GM18867 (cell line): Measurements from ENCODE around the gene CYB5R3.

ENCODE experiments used
- ATAC-seq: cut with Tn5 transposase; IDR thresholded peaks from one replicate; pipeline ENCODE4 v1.9.1; 2021; ENCODE audit warnings: mild to moderate bottlenecking, moderate library complexity; ENCODE audit not compliant: unreplicated experiment

The CYB5R3 gene

DNA sequence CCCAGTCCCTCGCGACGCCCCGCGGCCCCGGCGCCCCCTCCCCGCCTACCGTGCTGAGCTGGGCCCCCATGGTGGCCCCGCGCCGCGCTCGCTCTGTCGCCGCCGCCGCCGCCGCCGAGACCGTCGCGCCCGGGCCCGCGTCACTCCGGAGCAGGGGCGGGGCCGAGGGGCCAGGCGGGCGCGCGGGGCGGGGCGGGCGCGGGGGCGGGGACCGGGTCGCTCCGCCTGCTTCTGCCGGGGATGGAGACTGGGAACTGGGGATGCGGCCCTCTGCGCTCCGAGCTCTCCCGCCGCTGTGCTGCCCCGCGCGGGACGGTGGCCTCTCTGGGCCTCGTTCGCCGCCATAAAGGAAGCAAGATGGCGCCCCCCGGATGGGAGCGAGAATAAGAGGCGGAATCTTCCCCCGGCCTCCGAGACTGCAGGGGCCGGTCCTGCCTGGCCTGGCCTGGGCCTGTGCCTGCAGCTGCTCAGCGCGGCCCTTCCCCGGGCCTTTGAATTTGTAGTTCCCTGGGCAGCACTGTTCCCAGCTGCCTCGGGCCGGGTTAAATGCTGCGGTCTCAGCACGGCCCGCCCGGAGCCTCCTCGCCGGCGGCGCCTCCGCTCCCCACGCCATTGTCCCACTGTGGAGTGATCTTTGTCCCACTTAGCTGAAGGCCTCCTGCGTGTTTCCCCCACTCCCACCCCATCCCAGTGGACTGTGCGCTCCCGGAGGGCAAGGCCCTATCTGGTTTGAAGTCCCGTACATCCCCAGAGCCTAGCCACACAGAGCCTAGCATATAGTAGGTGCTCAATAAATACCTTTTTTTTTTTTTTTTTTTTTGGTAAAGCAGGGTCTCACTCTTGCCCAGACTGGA is at the start of gene CYB5R3:
CYB5R3 (minus strand) TSS at position 147 of the 854 bp plus-strand sequence; CDS start at position 70, 77 bp downstream.
- peak; percentile 54 for ATAC-seq

DNA sequence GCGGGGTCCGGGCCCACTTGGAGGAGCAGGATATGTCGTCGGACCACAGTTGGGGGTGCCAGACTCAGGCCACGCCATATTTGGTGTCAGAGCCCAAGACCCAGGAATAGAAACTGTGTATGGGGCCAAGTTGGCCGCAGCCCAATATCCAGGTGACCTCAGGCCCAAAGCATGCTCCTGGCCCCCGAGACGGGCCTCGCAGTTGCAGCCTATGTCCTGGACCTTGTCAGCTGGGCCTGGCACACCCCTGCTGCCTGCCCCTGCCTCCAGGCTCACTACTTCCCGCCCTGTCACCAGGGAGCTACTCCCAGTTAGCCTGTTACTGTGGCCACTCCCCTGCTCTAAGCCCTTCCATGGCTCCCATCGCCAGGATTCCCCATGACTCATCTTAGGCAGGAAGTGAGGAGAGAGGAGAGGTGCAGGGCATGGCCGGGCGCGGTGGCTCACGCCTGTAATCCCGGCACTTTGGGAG is 48.4 kb upstream of the CYB5R3 start:
- ATAC-seq: no peak

DNA sequence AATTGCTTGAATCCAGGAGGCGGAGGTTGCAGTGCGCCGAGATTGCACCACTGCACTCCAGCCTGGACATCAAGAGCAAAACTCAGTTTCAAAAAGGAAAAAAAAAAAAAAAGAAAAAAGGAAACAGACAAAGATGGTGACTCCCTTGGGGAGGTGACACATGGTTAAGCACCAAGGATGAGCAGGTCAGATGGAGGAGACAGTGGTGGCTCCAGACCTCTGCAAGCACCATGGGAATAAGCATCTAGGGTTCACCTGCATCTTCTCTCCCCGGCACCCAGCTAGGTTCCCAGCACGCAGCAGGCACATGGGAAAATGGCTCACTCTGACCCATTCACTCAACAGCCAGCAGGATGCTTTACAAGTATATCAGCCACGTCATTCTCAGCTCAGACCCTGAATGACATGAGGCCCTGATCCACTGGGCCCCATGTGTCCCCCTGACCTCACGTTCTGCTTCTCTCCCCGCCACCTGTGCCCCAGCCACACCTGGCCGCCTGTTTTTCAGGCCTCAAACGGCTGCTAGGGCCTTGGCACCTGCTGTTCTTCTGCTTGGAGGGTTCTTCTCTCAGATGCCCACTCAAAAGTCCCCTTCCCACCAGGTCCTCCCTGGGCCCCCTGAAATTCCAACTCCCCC is 47.3 kb upstream of the CYB5R3 start:
- no peak for ATAC-seq

DNA sequence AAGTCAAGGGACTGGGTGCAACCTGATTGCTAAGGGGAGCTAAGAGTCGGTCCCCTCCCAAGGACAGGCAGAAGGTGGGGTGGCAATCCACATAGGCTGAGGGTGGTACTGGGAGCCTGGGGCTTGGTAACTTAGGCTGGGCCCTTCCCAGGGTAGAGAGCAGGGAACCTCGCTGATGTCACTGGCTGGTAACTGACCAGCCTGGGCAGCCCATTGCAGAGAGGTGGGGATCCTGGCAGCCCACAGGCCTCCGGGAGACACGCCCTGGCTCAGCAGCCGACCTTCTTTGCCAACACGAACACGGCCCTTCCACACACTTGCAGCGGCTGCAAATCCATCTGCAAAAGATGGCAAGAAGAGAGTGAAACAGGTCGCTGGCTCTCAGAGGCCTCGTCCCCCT is 46.1 kb upstream of the CYB5R3 start:
- no peak for ATAC-seq

DNA sequence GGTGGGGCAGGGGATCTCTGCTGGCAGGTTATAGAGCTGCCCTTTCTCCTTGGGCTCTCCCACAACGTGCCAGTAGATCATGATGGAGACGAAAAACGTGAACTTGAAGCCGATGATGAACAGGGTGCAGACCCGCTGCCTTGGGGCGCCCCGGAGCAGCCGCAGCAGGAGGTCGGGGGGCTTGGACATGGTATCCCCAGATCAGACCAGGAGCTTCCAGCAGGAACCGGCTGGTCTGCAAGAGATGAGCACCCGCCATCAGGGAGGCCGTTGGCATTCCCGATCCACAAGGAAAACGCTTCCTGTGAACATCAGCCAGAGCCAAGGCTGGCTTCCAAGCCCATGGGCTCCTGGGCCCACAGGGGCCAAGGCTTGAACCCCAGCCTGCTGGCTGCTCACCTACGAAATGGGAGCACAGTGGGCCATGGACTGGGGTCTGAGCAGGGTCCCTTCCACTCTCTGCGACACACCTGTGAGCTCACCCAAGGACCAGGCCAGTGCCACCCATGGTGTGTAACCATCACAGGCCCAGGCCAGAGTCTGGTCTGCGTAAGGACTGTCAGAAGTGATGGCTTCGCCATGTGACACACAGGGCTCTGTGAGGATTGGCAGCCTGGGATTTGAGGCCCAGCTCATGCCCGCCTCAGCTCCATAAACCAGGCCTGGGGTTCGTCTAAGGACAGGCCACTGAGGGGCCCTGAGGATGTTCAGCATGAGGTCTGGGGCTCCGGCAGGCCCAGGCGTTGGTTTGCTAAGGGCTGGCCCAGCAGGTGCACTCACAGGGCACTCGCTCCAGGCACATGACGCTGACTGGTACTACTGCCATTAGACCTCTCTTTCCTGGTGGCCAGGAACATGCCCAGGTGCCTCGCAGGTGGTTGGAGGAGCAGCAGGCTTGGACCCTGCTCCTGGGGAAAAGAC is 44.8 kb upstream of the CYB5R3 start:
- no peak for ATAC-seq

- no peak for ATAC-seq
These were observed 44.0 kb upstream of the CYB5R3 start for GRCh38 chr22:42693055-42693762.

- no peak for ATAC-seq
These were observed 43.3 kb upstream of the CYB5R3 start for GRCh38 chr22:42692239-42693054.

DNA sequence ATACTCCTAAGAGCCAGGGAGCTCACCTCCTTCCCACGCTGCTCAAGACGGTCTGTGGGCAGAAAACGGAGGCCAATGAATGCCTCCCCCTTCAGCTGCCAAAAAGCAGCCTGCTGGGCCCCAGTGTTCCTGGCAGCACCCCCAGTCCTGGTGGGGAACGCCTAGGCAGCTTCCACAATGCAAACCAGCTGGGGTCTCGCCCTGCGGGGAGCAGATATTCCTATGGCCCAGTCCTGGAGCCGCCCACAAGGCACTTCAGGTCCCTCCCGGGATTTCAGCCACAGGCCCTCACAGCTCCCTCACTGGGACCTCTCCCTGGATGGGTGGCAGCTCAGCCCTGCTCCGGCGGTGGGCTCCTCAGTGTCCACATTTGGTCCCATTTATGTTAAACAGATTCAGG is 42.2 kb upstream of the CYB5R3 start:
- ATAC-seq: no peak

DNA sequence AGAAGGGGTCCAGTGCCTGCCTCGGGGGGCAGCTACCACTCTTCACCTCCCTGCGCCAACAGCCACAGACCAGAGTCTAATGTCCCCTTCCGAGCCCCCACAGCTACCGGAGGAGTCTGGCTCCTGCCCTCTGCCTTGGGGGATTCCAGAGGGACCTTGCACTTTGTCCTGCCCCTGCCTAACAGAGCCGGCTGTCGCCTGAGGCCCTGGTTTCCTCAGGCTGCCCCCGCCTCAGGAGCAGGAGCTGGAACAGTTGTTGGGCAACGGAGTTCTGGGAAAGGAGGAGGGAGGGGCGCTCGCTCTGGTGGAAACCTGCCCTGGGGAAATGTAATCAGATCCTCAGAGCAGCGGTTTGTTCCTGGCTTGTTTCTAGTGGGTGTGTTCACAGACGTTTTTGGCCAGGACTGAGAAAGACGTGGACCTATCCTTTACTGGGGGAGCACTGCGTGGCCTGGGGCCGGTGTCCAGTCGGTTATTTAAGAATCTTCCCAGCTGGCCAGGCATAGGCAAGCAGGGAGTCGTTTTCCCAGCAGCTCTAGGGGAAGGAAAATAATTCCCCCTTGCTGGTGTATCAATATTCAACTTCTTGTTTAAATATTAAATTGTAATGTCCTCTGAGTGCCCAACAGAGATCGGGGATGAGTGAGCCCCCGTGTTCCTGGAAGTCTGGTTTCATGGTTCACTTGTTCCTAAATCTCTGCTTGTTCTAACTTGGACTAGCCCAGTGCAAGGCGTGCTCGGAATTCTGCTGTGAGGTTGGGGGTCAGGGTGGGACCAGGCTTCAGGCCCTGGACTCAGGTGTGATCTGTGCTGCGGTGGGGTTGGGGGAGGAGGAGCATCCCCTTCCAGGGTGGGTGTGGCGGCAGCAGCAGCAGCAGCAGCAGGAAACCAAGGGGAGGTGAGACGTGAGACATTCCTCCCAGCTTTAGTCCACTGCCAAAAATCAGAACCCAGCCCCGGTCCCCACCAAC is 39.3 kb upstream of the CYB5R3 start:
- ATAC-seq: no peak

- no peak for ATAC-seq
These were observed 37.7 kb upstream of the CYB5R3 start for GRCh38 chr22:42686756-42687491.

DNA sequence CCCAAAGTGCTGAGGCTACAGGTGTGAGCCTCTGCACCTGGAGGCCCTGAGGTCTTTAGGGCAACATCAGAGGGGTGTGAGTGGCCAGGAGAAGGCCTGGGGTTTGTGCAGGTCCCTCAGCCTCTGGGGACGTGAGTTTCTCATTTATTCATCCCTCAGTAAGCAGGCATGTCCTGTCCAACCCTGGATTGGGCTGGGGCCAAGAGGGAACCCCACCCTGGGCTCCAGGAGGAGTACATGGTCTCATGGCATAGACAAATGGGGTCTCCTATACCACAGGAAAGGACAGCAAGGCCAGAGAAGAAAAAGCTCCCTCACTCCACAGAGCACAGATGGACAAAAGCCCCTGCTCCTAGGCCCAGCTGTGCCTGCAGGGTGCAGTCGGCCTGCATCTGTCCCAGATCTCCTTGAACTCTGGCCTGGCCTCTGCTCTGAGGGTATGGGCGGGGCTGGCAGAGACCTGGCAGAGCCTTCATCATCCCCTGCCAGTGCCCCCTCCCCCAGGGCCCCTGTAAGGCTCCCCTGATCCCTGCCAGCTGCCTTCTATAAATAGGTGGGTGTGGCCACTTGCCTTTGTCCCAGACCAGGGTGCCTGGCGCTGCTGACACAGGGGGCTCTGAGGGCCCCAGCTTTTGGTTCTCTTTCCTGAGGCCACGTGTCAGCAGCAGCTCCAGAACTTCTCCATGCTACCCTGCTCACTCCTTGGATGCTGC is 36.9 kb upstream of the CYB5R3 start:
- no peak for ATAC-seq

DNA sequence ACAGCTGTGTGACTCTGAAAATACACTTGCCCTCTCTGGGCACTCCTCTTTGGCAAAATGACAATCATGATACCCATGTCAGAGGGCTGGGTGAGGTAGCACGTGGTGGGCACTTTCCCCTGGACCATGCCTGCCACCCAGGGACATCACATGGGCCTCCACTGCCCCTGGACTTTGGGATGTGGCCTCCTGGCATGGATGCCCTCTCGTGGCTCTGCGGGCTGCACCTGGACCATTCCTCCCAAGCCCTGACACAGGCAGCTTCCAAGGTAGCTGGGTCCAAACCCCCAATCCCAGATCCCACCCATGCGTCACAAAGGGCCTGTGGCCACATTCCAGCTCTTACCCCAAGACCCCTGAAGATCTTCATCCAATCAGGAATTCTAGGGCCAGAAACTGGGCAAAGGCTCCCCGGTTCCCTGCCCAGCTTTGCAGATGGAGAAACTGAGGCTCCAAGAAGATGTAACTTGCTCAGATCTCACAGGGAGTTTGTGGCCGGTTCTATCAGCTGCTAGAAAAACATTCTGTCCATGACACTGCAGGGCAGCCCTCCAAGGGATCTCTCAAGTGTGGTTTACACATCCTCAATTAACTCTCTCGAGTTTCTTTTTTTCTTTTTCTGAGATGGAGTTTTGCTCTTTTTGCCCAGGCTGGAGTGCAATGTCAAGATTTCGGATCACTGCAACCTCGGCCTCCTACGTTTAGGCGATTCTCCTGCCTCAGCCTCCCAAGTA is 35.4 kb upstream of the CYB5R3 start:
- no peak for ATAC-seq

DNA sequence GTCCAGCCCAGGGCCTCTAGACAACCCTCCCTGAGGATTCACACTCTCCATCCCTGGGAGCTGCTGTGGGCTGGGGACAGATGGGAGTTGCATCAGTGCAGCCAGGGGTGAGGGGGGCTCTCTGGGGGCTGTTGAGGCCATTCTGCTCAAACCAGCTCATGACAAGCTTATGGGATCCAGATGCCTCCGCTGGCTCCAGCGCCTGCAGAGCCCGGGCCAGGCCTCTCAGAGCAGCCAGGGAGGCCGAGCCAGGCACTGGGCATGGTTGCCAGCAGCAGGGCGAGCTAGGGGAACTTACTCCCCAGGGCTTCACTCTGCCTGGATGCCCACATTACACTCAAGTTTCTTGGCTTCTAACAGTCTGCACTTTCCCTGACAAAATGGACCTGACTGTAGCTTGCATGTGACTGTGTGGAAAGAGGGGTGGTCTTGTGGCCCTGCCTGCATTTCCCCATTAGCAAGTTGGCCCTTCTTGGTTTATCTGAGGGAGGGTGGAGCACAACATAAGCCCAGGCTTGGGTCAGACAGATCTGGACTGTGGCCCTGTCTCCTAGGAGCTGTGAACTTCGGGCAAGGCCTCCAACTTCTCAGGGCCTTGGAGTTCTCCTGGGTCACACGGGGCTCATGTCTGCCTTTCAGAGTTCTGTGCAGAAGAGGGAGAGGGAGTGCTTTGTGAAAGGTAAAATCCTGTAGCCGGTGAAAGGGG is 34.5 kb upstream of the CYB5R3 start:
- ATAC-seq: no peak

- ATAC-seq: no peak
These were observed 33.1 kb upstream of the CYB5R3 start for GRCh38 chr22:42682113-42682851.

GRCh38 chr22:42680648-42681047 is 31.5 kb upstream of the CYB5R3 start:
- no peak for ATAC-seq
